ENCODE results near the gene PIP5K1C. TPM values are rescaled to one million over a fixed set of nuclear protein-coding genes. Genes with fewer than 3 reads are reported as not detected.

The PIP5K1C gene
- total and polyA plus RNA-seq, 7 experiments from 2014 or later: 6.8 to 32.4 (median 21.8) TPM

DNA sequence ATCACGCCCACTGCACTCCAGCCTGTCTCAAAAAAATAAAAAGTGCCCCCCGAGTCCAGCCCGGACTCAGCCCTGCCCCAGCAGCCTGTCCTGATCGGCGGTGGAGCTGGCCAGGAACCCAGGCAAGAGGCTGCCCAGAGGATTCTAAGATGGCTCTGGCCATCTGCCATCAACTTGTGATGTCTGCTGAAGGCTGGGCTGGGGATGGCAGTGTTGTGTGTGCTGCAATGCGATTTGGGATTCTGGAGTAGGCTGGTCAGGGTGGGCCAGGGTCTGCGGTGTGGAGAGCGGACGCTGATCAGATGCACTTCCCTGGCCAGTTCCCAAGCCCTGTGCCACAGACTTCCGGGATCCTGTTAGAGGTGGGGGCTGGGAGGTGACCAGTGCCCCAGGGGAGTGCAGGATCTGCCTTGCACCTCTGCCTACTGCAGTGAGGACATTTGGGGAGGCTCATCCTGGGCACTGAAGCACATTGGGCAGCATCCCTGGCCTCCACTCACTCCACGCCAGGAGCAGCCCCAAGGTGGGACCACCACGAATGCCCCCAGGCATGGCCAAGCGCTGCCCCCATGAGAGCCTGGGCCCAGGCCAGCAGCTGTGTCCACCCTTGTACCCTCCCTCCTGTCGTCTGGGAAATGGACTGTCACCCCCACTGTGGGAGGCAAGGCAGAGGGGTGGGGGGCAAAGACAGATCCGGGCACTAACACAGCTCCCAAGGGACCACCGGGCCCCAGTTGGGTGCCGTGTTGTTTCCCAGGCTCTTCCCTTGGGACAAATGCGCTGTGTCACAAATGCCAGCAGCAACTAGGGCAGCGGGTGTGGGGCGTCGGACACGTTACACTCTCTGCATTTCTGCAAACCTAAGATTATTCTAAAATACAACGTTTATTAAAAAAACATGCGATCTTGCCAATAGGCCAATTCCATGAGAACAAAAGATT is 90.2 kb downstream of the PIP5K1C start:
- Histone ChIP-seq H3K27me3 (ENCODE audit: control insufficient read depth in 2 of 2, insufficient read depth in 2 of 2, low read length in 2 of 2) (no peaks in the 10 kb centered on the region), H3K9me3 (ENCODE audit: control insufficient read depth in 2 of 3, low read length in 3 of 3) (no peaks in the 10 kb centered on the region), H3K4me1 (ENCODE audit: control insufficient read depth in 2 of 2, insufficient read depth in 2 of 2, low read length in 2 of 2) (peaks cover 12% of the 10 kb centered on the region in 2 donors), H3K36me3 (ENCODE audit: control insufficient read depth in 2 of 3, insufficient read depth in 3 of 3, low read length in 3 of 3) (peaks cover 0 to 50% (median 0%) of the 10 kb centered on the region in 3 experiments), H3K27ac (ENCODE audit: low read depth, low read length) (peak overlapping the region; percentile 19), H3K4me3 (ENCODE audit: low read length) (no peak overlapping the region)
- peak overlapping the region in 3 of 9 donors; percentile 2 to 21 (median 12) for H3K27ac Mint-ChIP-seq
- H3K4me1 Mint-ChIP-seq: peaks cover 7 to 15% (median 11%) of the 10 kb centered on the region in 7 donors
- intact Hi-C loops (cut with micrococcal nuclease): loop anchor here in 1 of 2 donors (5.0 kb wide), 2 partner anchors 38 to 53 kb away; partner anchors contain the start of genes HMG20B and MFSD12
- no peak overlapping the region for H3K4me3 Mint-ChIP-seq
- H3K9me3 Mint-ChIP-seq: no peaks in the 10 kb centered on the region
- ATAC-seq (no peak), DNase-seq (no peak)
- ChIA-PET POLR2A (interaction anchor here (0.5 kb wide), 1 partner anchor 16 kb away, joined by 3 read pairs; no protein-coding TSS in a partner anchor), CTCF (interaction anchor here (0.7 kb wide), 1 partner anchor 424 kb away, joined by 3 read pairs; the partner anchor contains the start of gene NCLN)
- H3K36me3 Mint-ChIP-seq: peaks cover 0 to 9% (median 4%) of the 10 kb centered on the region in 5 donors
- H3K27me3 Mint-ChIP-seq: peaks cover 0 to 9% (median 0%) of the 10 kb centered on the region in 5 donors

DNA sequence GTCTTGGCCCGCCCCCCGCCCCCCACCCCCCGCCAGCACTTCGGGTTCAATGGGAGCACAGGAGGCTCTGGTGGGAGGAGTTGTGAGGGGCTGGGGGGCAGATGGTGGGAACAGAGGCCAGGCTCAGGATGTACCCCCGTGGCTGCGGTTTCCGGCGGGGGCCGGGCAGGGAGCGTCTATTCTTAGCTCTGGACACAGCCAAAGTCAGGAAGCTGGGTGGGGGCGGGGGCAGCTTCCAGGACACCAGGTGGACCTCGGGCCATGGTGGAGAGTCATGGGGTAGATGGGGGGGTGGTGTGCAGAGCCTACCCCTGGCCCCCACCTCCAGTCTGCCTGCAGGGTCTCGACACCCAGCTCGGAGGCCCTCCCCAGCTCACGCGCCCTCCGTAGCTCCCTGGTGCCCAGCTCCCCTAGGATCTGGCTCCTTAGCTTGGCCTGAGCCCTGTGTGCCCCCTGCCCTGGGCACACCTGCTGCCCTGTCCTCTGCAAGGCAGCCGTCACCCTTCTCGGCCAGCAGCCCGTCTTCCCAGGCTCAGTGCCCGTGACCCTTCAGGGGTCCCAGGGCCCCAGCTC is 91.4 kb downstream of the PIP5K1C start:
- CTCF ChIA-PET: interaction anchor here (0.7 to 1.4 kb wide), 3 partner anchors 21 to 423 kb away, joined by 3 to 5 read pairs (median 5); partner anchors contain the start of genes GIPC3 and NCLN
- POLR2A ChIA-PET: interaction anchor here (0.5 to 2.5 kb wide), 5 partner anchors 11 to 693 kb away, joined by 3 to 9 read pairs (median 3); partner anchors contain the start of gene MFSD12
- no peak overlapping the region for H3K27ac ChIP-seq (ENCODE audit: low read depth, low read length)

DNA sequence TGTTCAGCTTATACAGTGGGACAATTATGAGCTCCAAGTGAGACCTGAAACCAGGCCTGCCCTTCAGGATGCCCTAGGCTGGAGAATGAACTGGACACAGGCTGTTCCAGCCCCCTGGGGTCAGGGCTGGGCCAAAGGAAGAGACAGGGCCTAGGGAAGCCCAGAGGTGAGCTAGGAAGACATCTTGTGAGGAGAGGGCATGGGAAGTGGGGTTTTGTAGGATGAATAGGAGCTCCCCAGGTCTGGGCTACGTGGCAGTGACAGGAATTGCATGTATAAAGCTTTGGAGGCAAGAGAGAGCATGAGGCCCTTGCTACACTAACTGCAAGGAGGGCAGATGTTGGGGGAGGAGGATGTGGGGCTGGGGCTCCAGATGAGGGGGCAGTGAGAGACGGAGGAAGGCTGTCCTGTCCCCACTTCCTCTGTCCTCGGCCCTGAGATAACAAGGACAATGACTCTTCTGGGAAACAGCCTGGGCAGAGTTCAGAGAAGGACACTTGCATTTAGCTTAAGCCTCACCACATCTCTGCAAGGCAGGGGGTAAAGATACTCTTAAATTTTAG is 92.1 kb downstream of the PIP5K1C start:
- Mint-ChIP-seq H3K4me1 (peaks cover 7 to 15% (median 11%) of the 10 kb centered on the region in 7 donors), H3K27me3 (peaks cover 0 to 9% (median 0%) of the 10 kb centered on the region in 5 donors), H3K9me3 (no peaks in the 10 kb centered on the region), H3K27ac (peak overlapping the region in 5 of 9 donors; percentile 9 to 70 (median 53)), H3K4me3 (peak overlapping the region in 6 of 10 donors; percentile 47 to 70 (median 65)), H3K36me3 (peaks cover 0 to 9% (median 4%) of the 10 kb centered on the region in 5 donors)
- Histone ChIP-seq H3K4me1 (ENCODE audit: control insufficient read depth in 2 of 2, insufficient read depth in 2 of 2, low read length in 2 of 2) (peaks cover 19 to 22% of the 10 kb centered on the region in 2 donors), H3K27me3 (ENCODE audit: control insufficient read depth in 2 of 2, insufficient read depth in 2 of 2, low read length in 2 of 2) (no peaks in the 10 kb centered on the region), H3K9me3 (ENCODE audit: control insufficient read depth in 2 of 3, low read length in 3 of 3) (no peaks in the 10 kb centered on the region), H3K27ac (ENCODE audit: low read depth, low read length) (no peak overlapping the region), H3K4me3 (ENCODE audit: low read length) (no peak overlapping the region), H3K36me3 (ENCODE audit: control insufficient read depth in 2 of 3, insufficient read depth in 3 of 3, low read length in 3 of 3) (peaks cover 0 to 31% (median 0%) of the 10 kb centered on the region in 3 experiments)
- POLR2A ChIA-PET: interaction anchor here (0.6 to 2.5 kb wide), 5 partner anchors 12 to 694 kb away, joined by 3 to 9 read pairs (median 3); partner anchors contain the start of gene MFSD12
- CTCF ChIA-PET: interaction anchor here (0.5 to 1.4 kb wide), 5 partner anchors 21 to 1055 kb away, joined by 3 to 6 read pairs (median 5); partner anchors contain the start of gene GIPC3
- intact Hi-C loops (cut with micrococcal nuclease): loop anchor here in 1 of 2 donors (5.0 kb wide), 2 partner anchors 36 to 51 kb away; partner anchors contain the start of genes HMG20B and MFSD12
- DNase-seq (no peak), ATAC-seq (no peak)

More for the DNA sequence above, 91.4 kb downstream of the PIP5K1C start:
- H3K36me3 ChIP-seq (ENCODE audit: control insufficient read depth in 2 of 3, insufficient read depth in 3 of 3, low read length in 3 of 3): peaks cover 0 to 38% (median 0%) of the 10 kb centered on the region in 3 experiments
- Mint-ChIP-seq H3K36me3 (peaks cover 0 to 9% (median 4%) of the 10 kb centered on the region in 5 donors), H3K4me1 (peaks cover 7 to 15% (median 11%) of the 10 kb centered on the region in 7 donors), H3K9me3 (no peaks in the 10 kb centered on the region), H3K27ac (peak overlapping the region in 2 of 9 donors; percentile 25 to 31), H3K27me3 (peaks cover 0 to 9% (median 0%) of the 10 kb centered on the region in 5 donors), H3K4me3 (no peak overlapping the region)
- H3K4me1 ChIP-seq (ENCODE audit: control insufficient read depth in 2 of 2, insufficient read depth in 2 of 2, low read length in 2 of 2): peaks cover 19 to 22% of the 10 kb centered on the region in 2 donors
- no peaks in the 10 kb centered on the region for H3K27me3 ChIP-seq (ENCODE audit: control insufficient read depth in 2 of 2, insufficient read depth in 2 of 2, low read length in 2 of 2)
- intact Hi-C loops (cut with micrococcal nuclease): loop anchor here in 1 of 2 donors (5.0 kb wide), 2 partner anchors 37 to 52 kb away; partner anchors contain the start of genes HMG20B and MFSD12
- H3K4me3 ChIP-seq (ENCODE audit: low read length): no peak overlapping the region
- no peaks in the 10 kb centered on the region for H3K9me3 ChIP-seq (ENCODE audit: control insufficient read depth in 2 of 3, low read length in 3 of 3)
- ATAC-seq (no peak), DNase-seq (no peak)

DNA sequence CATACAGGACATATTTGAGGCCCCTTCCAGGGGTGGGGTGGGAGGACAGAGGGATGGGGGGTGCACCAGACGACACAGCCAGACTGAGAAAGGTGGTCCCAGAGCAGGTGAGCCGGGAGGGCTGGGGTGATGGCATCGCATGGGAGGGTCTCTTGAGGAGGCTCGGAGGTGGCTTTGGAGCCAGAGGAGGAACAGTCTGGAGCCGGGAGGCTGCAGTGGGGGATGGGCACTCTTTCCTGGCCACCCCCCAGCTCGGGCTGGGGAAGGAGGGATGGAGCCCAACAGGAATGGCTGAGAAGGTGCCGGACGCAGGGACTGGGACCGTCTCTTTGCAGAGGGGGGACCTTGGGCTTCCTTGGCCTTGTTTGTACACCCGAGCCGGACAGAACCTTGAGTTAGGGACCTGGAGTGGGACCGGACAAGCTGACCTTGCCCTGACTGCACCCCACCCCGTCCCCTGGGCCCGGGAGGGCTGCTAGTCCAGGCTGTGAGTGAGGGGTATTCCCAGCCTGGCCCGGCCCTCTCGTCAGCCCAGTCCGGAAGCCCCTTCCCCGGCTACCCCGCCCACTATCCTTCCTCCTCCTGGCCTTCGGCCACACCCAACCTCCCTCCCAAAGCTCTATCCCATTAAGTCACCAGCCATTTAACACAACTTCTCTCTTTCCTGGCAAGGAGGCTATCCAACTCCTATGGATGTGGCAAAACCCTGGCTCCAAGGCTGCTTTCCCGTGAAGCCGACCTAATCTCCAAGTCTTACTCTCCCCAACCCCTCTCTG is 92.8 kb downstream of the PIP5K1C start:
- Mint-ChIP-seq H3K4me1 (peaks cover 7 to 15% (median 11%) of the 10 kb centered on the region in 7 donors), H3K27me3 (peaks cover 0 to 9% (median 0%) of the 10 kb centered on the region in 5 donors), H3K4me3 (peak overlapping the region in 8 of 10 donors; percentile 45 to 70 (median 60)), H3K9me3 (peaks cover 0 to 1% (median 0%) of the 10 kb centered on the region in 11 donors), H3K27ac (peak overlapping the region in 6 of 9 donors; percentile 9 to 70 (median 50)), H3K36me3 (peaks cover 0 to 9% (median 4%) of the 10 kb centered on the region in 5 donors)
- ATAC-seq (no peak), DNase-seq (no peak)
- intact Hi-C loops (cut with micrococcal nuclease): loop anchor here in 1 of 2 donors (5.0 kb wide), 2 partner anchors 35 to 50 kb away; partner anchors contain the start of genes HMG20B and MFSD12
- Histone ChIP-seq H3K4me1 (ENCODE audit: control insufficient read depth in 2 of 2, insufficient read depth in 2 of 2, low read length in 2 of 2) (peaks cover 19 to 22% of the 10 kb centered on the region in 2 donors), H3K9me3 (ENCODE audit: control insufficient read depth in 2 of 3, low read length in 3 of 3) (no peaks in the 10 kb centered on the region), H3K27ac (ENCODE audit: low read depth, low read length) (peak overlapping the region; percentile 65), H3K4me3 (ENCODE audit: low read length) (no peak overlapping the region), H3K36me3 (ENCODE audit: control insufficient read depth in 2 of 3, insufficient read depth in 3 of 3, low read length in 3 of 3) (peaks cover 0 to 27% (median 0%) of the 10 kb centered on the region in 3 experiments), H3K27me3 (ENCODE audit: control insufficient read depth in 2 of 2, insufficient read depth in 2 of 2, low read length in 2 of 2) (no peaks in the 10 kb centered on the region)
- ChIA-PET CTCF (interaction anchor here (0.6 to 1.4 kb wide), 3 partner anchors 22 to 1055 kb away, joined by 4 to 6 read pairs (median 5); partner anchors contain the start of gene GIPC3), POLR2A (interaction anchor here (0.5 to 2.5 kb wide), 3 partner anchors 51 to 202 kb away, joined by 3 to 9 read pairs (median 4); partner anchors contain the start of gene MFSD12)

DNA sequence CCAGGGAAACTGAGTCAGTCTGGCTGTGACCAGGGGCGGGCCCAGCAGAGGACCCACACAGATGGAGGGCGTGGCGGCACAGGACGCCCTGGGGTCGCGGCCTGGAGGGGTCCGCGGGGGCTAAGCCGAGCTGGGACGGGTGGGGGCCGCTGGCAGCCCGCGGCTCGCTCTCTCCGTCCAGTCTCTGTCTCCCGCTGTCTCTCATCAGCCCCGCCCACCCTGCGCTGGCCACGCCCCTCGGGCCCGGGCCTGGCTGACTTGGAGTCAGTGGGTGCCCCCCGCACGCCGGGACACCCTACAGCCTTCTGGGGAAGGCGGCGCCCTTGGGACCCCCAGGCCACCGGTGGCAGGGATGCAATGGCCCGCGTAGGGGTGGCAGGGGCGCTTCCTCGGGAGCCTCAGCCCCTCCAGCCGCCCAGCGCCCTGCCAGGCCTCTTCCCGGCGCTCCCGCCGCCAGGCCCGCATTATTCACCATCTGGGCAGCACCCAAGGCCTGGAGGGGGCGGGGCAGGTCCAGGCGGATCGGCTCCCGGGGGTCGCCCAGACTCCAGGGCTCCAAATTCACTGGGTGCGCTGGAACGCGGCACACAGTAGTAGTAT is 93.5 kb downstream of the PIP5K1C start, which contains the start of gene TBXA2R:
TBXA2R (minus strand) TSS at position 186 of the 600 bp plus-strand sequence. CDS start 6,241 bp downstream, outside the sequence.
- H3K27ac ChIP-seq (ENCODE audit: low read depth, low read length): peak within 1 kb of the TSS; percentile 65
- H3K36me3 ChIP-seq (ENCODE audit: control insufficient read depth in 2 of 3, insufficient read depth in 3 of 3, low read length in 3 of 3): peaks cover 0 to 20% (median 0%) of the 10 kb centered on the region in 3 experiments
- no peaks in the 10 kb centered on the region for H3K9me3 ChIP-seq (ENCODE audit: control insufficient read depth in 2 of 3, low read length in 3 of 3)
- H3K9me3 Mint-ChIP-seq: peaks cover 0 to 1% (median 0%) of the 10 kb centered on the region in 11 donors
- POLR2A ChIA-PET: interaction anchor here (0.5 to 2.5 kb wide), 2 partner anchors 50 to 203 kb away, joined by 4 to 9 read pairs; partner anchors contain the start of gene MFSD12
- peak within 1 kb of the TSS in 8 of 10 donors; percentile 45 to 69 (median 58) for H3K4me3 Mint-ChIP-seq
- H3K4me1 Mint-ChIP-seq: peaks cover 7 to 15% (median 11%) of the 10 kb centered on the region in 7 donors
- peak within 1 kb of the TSS; percentile 44 for H3K4me3 ChIP-seq (ENCODE audit: low read length)
- H3K4me1 ChIP-seq (ENCODE audit: control insufficient read depth in 2 of 2, insufficient read depth in 2 of 2, low read length in 2 of 2): peaks cover 19 to 22% of the 10 kb centered on the region in 2 donors
- peaks cover 0 to 5% (median under 1%) of the 10 kb centered on the region in 5 donors for H3K36me3 Mint-ChIP-seq
- no peaks in the 10 kb centered on the region for H3K27me3 ChIP-seq (ENCODE audit: control insufficient read depth in 2 of 2, insufficient read depth in 2 of 2, low read length in 2 of 2)
- intact Hi-C loops (cut with micrococcal nuclease): loop anchor here in 1 of 2 donors (5.0 kb wide), 2 partner anchors 34 to 49 kb away; partner anchors contain the start of genes HMG20B and MFSD12
- CTCF ChIA-PET: no interaction called here
- H3K27me3 Mint-ChIP-seq: peaks cover 0 to 9% (median 0%) of the 10 kb centered on the region in 5 donors
- DNase-seq (peak in 6 of 9 donors; percentile 33 to 68 (median 46)), ATAC-seq (peak; percentile 58)
- H3K27ac Mint-ChIP-seq: peak within 1 kb of the TSS in 5 of 9 donors; percentile 41 to 70 (median 53)

Measured in naive thymus-derived CD4-positive, alpha-beta T cell (primary cell).